ENCODE data around the gene SLCO2B1.

DNA sequence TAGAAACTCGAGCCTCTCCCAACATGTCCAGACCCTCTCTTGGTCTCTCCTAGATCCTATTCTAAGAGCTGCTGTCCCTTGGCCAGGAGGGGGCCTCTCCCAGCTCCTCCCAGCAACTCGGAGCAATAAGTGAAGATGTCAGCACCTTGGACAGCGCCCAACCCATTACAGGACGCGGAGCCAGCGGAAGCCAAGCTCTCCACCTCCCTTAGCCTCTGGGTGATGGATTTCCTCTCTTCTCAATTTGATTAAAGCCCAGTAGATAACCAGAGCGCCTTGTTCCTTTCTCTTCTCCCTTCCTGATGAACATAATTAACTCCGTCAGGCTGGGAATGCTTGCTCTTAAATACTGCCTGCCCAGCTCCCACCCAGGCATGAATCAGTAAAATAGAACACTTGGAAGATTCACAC is 63.5 kb downstream of the SLCO2B1 start:
- no peak for TF ChIP-seq USF2 (IDR thresholded peaks at IDR 0.05; ENCODE audit: low read length)
- TF ChIP-seq ZNF274 (IDR thresholded peaks at IDR 0.05; ENCODE audit: borderline replicate concordance, extremely low read depth, low read length), result no peak
- TF ChIP-seq ATF3 (IDR thresholded peaks at IDR 0.05; ENCODE audit: insufficient read depth, low read depth, low read length), result no peak
- TF ChIP-seq BCL11A (IDR thresholded peaks at IDR 0.05; ENCODE audit: low read depth in 2 of 2, low read length in 2 of 2), result no peak
- TF ChIP-seq CBX5 (IDR thresholded peaks at IDR 0.05; ENCODE audit: low read depth, low read length), result no peak
- TF ChIP-seq CEBPB (IDR thresholded peaks at IDR 0.05; ENCODE audit: low read depth, low read length), result no peak

All from H1 (cell line).